GM21717 (cell line): ENCODE results near the gene APLP2.
"Not testable (repeated sequence)": the region's sequence is repeated elsewhere in the genome, so short reads cannot be mapped to it uniquely, and the experiment has no call there.

Source experiments
- ATAC-seq: cut with Tn5 transposase; IDR thresholded peaks from one replicate; pipeline ENCODE4 v1.9.1; 2021; ENCODE audit warnings: mild to moderate bottlenecking, moderate library complexity; ENCODE audit not compliant: unreplicated experiment

The APLP2 gene

GRCh38 chr11:130165601-130166456 is 96.1 kb downstream of the APLP2 start:
- ATAC-seq: no peak

GRCh38 chr11:130166457-130166784 is 96.7 kb downstream of the APLP2 start:
- ATAC-seq: peak; percentile 80

- no peak for ATAC-seq
These were observed 97.5 kb downstream of the APLP2 start for GRCh38 chr11:130167146-130167545.

GRCh38 chr11:130168105-130168504 is 98.4 kb downstream of the APLP2 start:
- ATAC-seq: no peak

- no peak for ATAC-seq
These were observed 100.7 kb downstream of the APLP2 start for GRCh38 chr11:130170345-130170744.

GRCh38 chr11:130171534-130171933 is 101.8 kb downstream of the APLP2 start:
- no peak for ATAC-seq

GRCh38 chr11:130172001-130172400 is 102.3 kb downstream of the APLP2 start:
- not testable (repeated sequence) for ATAC-seq

GRCh38 chr11:130174642-130175041 is 104.9 kb downstream of the APLP2 start:
- ATAC-seq: no peak

- no peak for ATAC-seq
These were observed 106.2 kb downstream of the APLP2 start for GRCh38 chr11:130175898-130176297.

- ATAC-seq: no peak
These were observed 108.1 kb downstream of the APLP2 start for GRCh38 chr11:130177782-130178181.

GRCh38 chr11:130178441-130179339 is 109.0 kb downstream of the APLP2 start:
- no peak for ATAC-seq

- no peak for ATAC-seq
These were observed 110.0 kb downstream of the APLP2 start for GRCh38 chr11:130179396-130180306.

- no peak for ATAC-seq
These were observed 110.8 kb downstream of the APLP2 start for GRCh38 chr11:130180491-130180890.

GRCh38 chr11:130180896-130181294 is 111.2 kb downstream of the APLP2 start:
- no peak for ATAC-seq

- ATAC-seq: no peak
These were observed 111.9 kb downstream of the APLP2 start for GRCh38 chr11:130181295-130182272.

- ATAC-seq: no peak
These were observed 114.3 kb downstream of the APLP2 start for GRCh38 chr11:130183878-130184610.

- no peak for ATAC-seq
These were observed 117.4 kb downstream of the APLP2 start for GRCh38 chr11:130187096-130187495.

- no peak for ATAC-seq
These were observed 118.4 kb downstream of the APLP2 start for GRCh38 chr11:130188047-130188446.
